ENCODE data around the gene MAGEL2.

DNA sequence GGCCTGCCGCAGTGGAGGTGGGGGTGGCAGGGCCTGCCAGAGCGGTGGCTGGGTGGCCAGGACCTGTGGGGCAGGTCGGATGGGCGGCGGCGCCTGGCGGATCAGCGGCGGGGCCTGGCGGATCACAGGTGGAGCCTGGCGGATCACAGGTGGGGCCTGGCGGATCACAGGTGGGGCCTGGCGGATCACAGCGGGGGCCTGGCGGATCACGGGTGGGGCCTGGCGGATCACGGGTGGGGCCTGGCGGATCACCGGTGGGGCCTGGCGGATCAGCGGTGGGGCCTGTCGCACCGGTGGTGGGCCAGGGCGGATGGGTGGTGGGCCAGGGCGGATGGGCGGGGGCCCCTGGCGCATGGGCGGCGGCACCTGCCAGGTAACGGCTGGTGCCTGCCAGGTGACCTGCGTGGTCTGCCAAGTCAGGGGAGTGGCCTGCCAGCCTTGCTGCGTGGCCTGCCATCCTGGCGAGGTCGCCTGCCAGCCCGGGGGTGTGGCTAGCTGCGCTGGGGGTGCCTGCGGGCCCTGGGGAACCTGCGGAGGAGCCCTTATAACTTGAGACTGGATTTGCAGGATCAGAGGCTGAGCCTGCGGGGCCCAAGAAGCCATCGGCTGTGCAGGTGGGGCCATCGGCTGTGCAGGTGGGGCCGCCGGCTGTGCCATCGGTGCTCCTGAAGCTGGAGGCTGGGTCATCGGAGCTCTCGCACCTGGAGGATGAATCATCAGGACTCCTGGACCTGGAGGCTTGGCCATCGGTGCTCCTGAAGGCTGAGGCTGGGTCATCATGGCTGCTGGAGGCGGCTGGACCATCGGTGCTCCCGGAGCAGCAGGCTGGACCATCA, 1.3 kb downstream of the MAGEL2 start:
- TF ChIP-seq, protein P1, sequence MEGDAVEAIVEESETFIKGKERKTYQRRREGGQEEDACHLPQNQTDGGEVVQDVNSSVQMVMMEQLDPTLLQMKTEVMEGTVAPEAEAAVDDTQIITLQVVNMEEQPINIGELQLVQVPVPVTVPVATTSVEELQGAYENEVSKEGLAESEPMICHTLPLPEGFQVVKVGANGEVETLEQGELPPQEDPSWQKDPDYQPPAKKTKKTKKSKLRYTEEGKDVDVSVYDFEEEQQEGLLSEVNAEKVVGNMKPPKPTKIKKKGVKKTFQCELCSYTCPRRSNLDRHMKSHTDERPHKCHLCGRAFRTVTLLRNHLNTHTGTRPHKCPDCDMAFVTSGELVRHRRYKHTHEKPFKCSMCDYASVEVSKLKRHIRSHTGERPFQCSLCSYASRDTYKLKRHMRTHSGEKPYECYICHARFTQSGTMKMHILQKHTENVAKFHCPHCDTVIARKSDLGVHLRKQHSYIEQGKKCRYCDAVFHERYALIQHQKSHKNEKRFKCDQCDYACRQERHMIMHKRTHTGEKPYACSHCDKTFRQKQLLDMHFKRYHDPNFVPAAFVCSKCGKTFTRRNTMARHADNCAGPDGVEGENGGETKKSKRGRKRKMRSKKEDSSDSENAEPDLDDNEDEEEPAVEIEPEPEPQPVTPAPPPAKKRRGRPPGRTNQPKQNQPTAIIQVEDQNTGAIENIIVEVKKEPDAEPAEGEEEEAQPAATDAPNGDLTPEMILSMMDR (IDR thresholded peaks at IDR 0.05), result no peak
- no peak for TF ChIP-seq POLR2A (IDR thresholded peaks at IDR 0.05)

Data from breast epithelium (tissue), 3 donors.